Measurements from ENCODE around the gene KCNB1.

DNA sequence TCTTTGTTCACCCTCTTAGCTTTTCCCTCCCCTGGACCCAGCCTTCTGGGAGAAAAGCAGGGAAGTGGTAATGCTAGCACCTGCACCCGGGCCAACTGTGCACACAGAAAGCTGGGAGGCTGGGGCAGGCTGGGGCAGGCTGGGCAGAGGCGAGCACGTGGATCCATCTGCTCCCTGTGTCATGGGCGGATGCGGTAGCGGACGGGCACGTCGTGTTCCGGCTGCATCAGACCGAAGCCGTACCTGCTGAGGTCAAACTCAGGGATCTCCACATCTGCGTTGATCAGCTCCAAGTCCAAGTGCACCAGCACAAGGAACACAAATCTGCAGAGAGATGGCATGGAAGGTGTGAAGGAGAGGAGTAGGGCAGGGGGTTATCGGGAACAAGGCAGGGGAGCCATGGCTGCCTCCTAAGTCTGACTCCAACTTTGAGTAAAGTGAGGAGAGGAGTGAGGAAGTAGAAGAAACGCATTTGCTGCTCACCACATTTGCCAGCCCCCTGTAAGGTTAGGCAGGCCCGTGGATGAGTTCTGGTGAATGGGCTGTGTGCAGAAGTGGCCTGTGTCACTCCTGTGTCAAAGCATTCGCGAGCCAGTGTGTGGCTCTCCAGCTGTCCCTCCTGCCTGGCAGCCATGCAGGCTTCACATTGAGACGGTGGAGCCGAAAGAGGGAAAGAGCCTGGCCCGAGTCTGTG lies 25.4 kb upstream of the KCNB1 start:
- TF ChIP-seq, protein P1, sequence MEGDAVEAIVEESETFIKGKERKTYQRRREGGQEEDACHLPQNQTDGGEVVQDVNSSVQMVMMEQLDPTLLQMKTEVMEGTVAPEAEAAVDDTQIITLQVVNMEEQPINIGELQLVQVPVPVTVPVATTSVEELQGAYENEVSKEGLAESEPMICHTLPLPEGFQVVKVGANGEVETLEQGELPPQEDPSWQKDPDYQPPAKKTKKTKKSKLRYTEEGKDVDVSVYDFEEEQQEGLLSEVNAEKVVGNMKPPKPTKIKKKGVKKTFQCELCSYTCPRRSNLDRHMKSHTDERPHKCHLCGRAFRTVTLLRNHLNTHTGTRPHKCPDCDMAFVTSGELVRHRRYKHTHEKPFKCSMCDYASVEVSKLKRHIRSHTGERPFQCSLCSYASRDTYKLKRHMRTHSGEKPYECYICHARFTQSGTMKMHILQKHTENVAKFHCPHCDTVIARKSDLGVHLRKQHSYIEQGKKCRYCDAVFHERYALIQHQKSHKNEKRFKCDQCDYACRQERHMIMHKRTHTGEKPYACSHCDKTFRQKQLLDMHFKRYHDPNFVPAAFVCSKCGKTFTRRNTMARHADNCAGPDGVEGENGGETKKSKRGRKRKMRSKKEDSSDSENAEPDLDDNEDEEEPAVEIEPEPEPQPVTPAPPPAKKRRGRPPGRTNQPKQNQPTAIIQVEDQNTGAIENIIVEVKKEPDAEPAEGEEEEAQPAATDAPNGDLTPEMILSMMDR (IDR thresholded peaks at IDR 0.05): no peak
- no peak for TF ChIP-seq POLR2A (IDR thresholded peaks at IDR 0.05)

Data from upper lobe of left lung (tissue), 4 donors.